ENCODE data around the gene SH3BGR.
A peak's percentile ranks its signal among the peaks of the same experiment; 100 is the strongest.

Gene SH3BGR

DNA sequence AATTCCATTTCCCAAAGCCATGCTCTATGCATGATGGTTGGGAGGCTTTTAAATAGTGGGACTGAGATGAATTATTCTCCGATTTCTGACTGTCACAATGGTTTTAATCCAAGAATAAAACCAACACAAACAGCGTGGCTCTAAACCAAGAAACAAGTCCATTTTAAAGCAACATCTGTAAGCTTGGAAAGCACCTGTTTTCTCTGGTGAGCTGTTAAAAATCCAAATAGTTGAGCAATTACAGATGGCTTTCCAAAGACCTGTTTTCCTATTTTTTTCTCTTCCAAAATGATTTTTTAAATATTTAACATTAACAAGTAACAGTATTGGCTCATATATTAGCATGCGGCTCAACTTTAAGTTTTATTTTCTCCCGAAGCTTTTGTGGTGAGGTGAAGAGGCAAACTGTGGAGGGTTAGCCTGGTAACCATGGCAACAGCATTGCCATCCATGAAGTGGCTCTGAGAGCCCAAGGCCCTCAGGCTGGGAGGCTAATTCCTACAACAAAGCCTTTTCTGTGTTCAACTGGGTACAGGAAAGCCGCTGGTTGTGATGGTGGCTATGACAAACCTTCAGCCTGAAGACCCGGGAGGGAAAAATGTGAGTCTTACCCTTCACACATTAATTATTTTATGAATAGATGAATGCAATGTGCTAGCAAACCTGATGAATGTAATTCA is 104.3 kb downstream of the SH3BGR start:
- FAIRE-seq = no peak

DNA sequence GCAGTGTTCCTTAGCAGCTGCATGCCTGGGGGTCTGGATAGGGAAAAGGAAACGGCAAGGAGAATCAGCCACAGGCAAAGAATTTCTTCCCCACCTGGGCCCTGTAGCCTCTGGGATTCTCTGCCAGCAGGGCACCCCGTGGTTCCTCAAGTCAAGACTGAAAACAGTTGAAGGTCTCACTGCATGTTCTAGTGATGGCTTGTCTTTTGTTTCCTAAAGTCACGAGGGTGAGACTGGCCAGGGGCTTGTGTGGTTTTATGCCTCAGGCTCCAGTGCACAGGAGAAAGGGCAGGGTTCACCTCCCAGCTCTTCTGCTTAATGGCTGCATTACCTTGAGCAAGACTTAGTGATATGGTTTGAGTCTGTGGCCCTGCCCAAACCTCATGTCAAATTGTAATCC is 107.7 kb downstream of the SH3BGR start:
- FAIRE-seq = no peak

DNA sequence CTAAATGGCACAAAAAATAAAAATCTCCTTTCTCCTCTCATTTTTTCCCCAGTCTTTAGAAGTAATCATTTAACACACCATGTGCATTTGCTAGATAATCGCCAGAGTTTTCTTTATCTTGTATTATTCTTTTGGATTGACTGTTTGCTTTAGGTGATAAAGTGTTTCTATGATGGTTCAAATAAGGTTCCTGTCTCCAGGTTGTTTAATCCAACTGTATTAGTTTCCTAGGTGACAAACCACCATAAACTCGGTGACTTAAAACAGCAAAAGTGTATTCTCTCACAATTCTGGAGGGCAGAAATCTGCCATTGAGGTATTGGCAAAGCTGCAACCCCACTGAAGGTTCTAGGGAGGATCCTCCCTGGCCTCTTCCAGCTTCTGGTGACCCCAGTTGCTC is 109.4 kb downstream of the SH3BGR start:
- peak; percentile 33 for FAIRE-seq

DNA sequence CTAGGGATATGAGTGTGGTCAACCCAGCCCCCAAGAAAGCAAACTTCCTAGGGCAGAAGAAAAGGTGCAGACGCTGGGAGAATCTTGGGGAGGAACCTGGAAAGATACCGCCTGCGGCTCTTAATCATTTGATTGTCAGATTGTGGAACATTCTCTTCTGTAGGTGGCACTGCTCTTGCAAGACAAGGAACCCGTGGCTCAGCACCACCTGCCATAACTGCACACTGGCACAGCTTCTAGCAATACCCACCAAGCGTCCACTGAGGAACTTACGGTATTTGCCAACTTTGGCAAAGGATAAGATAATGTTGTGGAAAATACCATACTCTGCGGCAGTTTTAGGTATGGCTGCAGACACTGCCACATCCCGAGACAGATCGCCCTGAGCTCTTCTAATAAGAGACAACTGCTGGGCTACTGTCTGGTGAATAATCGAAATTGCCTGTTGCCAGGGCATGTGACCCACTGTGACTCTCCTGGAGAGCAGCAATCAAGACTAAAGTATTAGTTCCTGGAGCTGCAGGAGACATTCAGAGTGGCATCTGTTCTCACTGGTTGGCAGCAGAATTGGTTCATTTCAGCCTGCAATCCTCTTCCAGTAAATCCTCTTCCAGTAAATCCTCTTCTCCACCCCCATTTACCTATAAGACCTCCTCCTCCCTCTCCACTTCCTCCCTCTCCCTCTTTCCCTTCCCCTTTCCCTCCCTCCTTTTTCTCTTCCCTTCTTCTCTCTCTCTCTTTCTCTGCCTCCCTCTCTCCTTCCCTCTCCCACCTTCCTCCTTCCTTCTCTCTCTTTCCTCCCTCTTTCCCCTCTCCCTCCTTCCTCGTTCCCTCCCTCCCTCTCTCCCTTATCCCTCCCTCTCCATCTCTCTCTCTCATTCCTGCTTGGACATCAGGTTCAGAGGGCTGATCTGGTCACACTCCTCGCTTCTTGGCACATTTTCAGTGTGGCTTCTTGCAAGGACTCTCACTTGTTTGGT is 111.3 kb downstream of the SH3BGR start:
- no peak for FAIRE-seq

DNA sequence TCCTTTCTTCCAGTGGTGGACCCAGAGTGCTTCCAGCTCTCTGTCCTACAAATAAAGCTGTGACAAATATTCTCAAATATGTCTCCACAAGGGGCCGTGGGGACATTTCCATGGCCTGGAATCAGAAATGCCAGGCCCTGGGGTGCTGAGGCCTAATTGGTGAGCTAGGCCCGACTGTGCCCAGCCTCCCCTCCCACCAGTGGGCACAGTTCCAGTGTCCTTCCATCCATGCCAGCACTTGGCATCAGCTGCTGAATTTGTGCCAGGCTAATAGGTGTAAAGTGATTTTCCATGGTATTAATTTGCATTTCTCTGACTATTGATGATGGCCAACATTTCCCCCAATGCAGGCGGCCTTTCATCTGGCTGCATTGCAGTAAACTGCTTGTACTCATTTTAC is 112.4 kb downstream of the SH3BGR start:
- no peak for FAIRE-seq

Data from colon (tissue), 2 donors.